Measurements from ENCODE around the gene MCHR2.

Gene MCHR2

GRCh38 chr6:99901596-99902384 is 92.2 kb downstream of the MCHR2 start:
- DNase-seq = no peak

- no peak for DNase-seq
These were observed 99.2 kb downstream of the MCHR2 start for GRCh38 chr6:99894815-99895214.

GRCh38 chr6:99887066-99887465 is 107.0 kb downstream of the MCHR2 start:
- DNase-seq = no peak

- DNase-seq = no peak
These were observed 109.0 kb downstream of the MCHR2 start for GRCh38 chr6:99885051-99885450.

- DNase-seq = no peak
These were observed 111.8 kb downstream of the MCHR2 start for GRCh38 chr6:99882128-99882702.

- no peak for DNase-seq
These were observed 114.6 kb downstream of the MCHR2 start for GRCh38 chr6:99879431-99879830.

GRCh38 chr6:99875068-99875467 is 119.0 kb downstream of the MCHR2 start:
- no peak for DNase-seq

GRCh38 chr6:99873084-99873483 is 120.9 kb downstream of the MCHR2 start:
- no peak for DNase-seq

GRCh38 chr6:99871641-99872040 is 122.4 kb downstream of the MCHR2 start:
- no peak for DNase-seq

Measured in CD4-positive, alpha-beta T cell treated with Interleukin-4 for 1 hour (primary cell).